ENCODE data around the gene MARCHF9. TPM values are rescaled to one million over a fixed set of nuclear protein-coding genes. Genes with fewer than 3 reads are reported as not detected.

Gene MARCHF9
- total RNA-seq, 4 donors from 2014 or later: 4.2 to 19.8 (median 10.4) TPM

- TF ChIP-seq EP300 (IDR thresholded peaks at IDR 0.05) (no peak), CTCF (IDR thresholded peaks at IDR 0.05) (no peak), POLR2A (IDR thresholded peaks at IDR 0.05) (no peak)
- Histone ChIP-seq H3K9me3 (no peaks in the 10 kb centered on the region), H3K27me3 (no peaks in the 10 kb centered on the region), H3K36me3 (peaks cover 0 to 63% (median 3%) of the 10 kb centered on the region in 3 donors), H3K4me1 (peaks cover 0 to 26% (median 6%) of the 10 kb centered on the region in 4 donors), H3K4me3 (peak overlapping the region; percentile 73 to 96 (median 82)), H3K27ac (peak overlapping the region in 1 of 4 donors; percentile 81)
- no peak for DNase-seq (ENCODE audit: low spot score in 2 of 2)
- WGBS, 2 donors: 81 to 83% methylated on average over 12 of the region's 12 CpGs
These were observed 28.5 kb downstream of the MARCHF9 start for GRCh38 chr12:57783466-57783801.

GRCh38 chr12:57783861-57784260 is 29.0 kb downstream of the MARCHF9 start:
- no peaks in the 10 kb centered on the region for H3K27me3 ChIP-seq
- no peak overlapping the region for H3K27ac ChIP-seq
- TF ChIP-seq POLR2A (IDR thresholded peaks at IDR 0.05) (no peak), EP300 (IDR thresholded peaks at IDR 0.05) (no peak), CTCF (IDR thresholded peaks at IDR 0.05) (no peak)
- H3K36me3 ChIP-seq: peaks cover 0 to 65% (median 3%) of the 10 kb centered on the region in 3 donors
- H3K4me3 ChIP-seq: peak overlapping the region in 1 of 4 donors; percentile 73
- H3K9me3 ChIP-seq: no peaks in the 10 kb centered on the region
- peaks cover 0 to 26% (median 6%) of the 10 kb centered on the region in 4 donors for H3K4me1 ChIP-seq
- DNase-seq (ENCODE audit: low spot score in 2 of 2): no peak
- WGBS, 2 donors: 92 to 94% methylated on average over 11 of the region's 11 CpGs

GRCh38 chr12:57793920-57794319 is 39.0 kb downstream of the MARCHF9 start:
- no peak overlapping the region for H3K4me3 ChIP-seq
- peaks cover 2 to 92% (median 23%) of the 10 kb centered on the region in 3 donors for H3K36me3 ChIP-seq
- 48 to 61% methylated on average over 1 of the region's 1 CpG for WGBS, 2 donors
- H3K4me1 ChIP-seq: no peaks in the 10 kb centered on the region
- H3K27me3 ChIP-seq: no peaks in the 10 kb centered on the region
- no peaks in the 10 kb centered on the region for H3K9me3 ChIP-seq
- no peak overlapping the region for H3K27ac ChIP-seq
- TF ChIP-seq EP300 (IDR thresholded peaks at IDR 0.05) (no peak), POLR2A (IDR thresholded peaks at IDR 0.05) (no peak), CTCF (IDR thresholded peaks at IDR 0.05) (no peak)
- DNase-seq (ENCODE audit: low spot score in 2 of 2): no peak

GRCh38 chr12:57795354-57795753 is 40.5 kb downstream of the MARCHF9 start:
- Histone ChIP-seq H3K27ac (no peak overlapping the region), H3K4me1 (no peaks in the 10 kb centered on the region), H3K9me3 (no peaks in the 10 kb centered on the region), H3K4me3 (no peak overlapping the region), H3K36me3 (peaks cover 2 to 94% (median 28%) of the 10 kb centered on the region in 3 donors), H3K27me3 (no peaks in the 10 kb centered on the region)
- no peak for DNase-seq (ENCODE audit: low spot score in 2 of 2)
- WGBS, 2 donors: 85 to 93% methylated on average over 6 of the region's 6 CpGs
- TF ChIP-seq EP300 (IDR thresholded peaks at IDR 0.05) (no peak), POLR2A (IDR thresholded peaks at IDR 0.05) (no peak), CTCF (IDR thresholded peaks at IDR 0.05) (no peak)

GRCh38 chr12:57796996-57797395 is 42.1 kb downstream of the MARCHF9 start:
- 96 to 98% methylated on average over 1 of the region's 1 CpG for WGBS, 2 donors

More at GRCh38 chr12:57796996-57797395, 42.1 kb downstream of the MARCHF9 start:
- H3K9me3 ChIP-seq: no peaks in the 10 kb centered on the region
- no peaks in the 10 kb centered on the region for H3K4me1 ChIP-seq
- H3K27ac ChIP-seq: no peak overlapping the region
- no peak overlapping the region for H3K4me3 ChIP-seq
- DNase-seq (ENCODE audit: low spot score in 2 of 2): no peak
- TF ChIP-seq POLR2A (IDR thresholded peaks at IDR 0.05) (no peak), CTCF (IDR thresholded peaks at IDR 0.05) (no peak), EP300 (IDR thresholded peaks at IDR 0.05) (no peak)
- peaks cover 4 to 97% (median 32%) of the 10 kb centered on the region in 3 donors for H3K36me3 ChIP-seq
- no peaks in the 10 kb centered on the region for H3K27me3 ChIP-seq

All from tibial nerve (tissue), 4 donors.